DMS153 (cell line): ENCODE measurements around the gene ZP3.
A peak's percentile ranks its signal among the peaks of the same experiment; 100 is the strongest.
"Not testable (repeated sequence)": the region's sequence is repeated elsewhere in the genome, so short reads cannot be mapped to it uniquely, and the experiment has no call there.

Source experiments
- DNase-seq: peaks from one replicate; lab custom pipeline; 2025; lab: John Stamatoyannopoulos, UW

ZP3 gene

DNA sequence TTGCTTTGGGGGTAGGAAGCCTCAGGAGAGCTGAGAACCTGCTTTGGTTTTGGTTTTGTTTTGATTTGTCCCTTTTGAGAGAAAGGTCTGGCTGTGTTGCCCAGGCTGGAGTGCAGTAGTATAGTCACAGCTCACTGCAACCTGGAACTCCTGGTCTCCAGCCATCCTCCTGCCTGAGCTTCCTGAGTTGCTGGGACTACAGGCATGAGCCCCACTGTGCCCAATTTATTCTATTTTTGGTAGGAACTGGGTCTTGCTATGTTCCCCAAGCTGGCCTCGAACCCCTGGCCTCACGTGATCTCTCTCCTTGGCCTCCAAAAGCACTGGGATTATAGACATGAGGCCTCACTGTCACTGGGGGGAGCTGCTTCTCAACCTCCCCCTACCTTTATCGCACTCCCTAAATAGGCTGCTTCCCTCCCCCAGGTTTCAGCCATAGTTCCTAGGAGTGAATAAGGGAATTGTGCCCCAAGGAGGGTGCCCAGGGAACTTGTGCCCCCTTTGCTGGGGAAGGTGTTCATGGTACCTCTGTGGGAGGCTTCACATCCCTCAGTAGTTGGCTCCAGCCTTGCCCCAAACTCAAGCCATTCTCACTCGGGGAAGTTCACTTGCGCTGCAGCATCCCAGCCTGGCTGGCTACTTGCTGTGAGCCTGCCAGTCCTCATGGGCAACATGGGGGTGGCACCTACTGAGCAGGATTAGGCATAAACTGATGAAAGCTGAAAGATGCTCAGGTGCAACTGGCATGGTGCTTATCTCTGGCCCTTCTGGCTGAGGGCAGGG lies 18.1 kb downstream of the ZP3 start:
- not testable (repeated sequence) for DNase-seq

DNA sequence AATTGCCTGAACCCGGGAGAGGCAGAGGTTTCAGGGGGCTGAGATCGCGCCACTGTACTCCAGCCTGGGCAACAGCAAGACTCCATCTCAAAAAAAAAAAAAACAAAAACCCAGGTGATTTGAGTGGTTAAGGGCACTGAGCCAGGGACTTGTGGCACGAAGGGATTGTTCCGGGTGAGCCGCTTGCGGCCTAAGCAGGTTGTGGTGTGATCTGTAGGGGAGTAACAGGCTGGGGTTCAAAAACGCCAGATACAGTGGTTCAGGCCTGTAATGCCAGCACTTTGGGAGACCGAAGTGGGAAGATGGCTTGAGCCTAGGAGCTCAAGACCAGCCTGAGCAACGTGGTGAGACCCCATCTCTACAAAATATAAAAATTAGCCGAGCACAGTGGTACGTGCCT lies 19.1 kb downstream of the ZP3 start:
- DNase-seq: peak; percentile 20

DNA sequence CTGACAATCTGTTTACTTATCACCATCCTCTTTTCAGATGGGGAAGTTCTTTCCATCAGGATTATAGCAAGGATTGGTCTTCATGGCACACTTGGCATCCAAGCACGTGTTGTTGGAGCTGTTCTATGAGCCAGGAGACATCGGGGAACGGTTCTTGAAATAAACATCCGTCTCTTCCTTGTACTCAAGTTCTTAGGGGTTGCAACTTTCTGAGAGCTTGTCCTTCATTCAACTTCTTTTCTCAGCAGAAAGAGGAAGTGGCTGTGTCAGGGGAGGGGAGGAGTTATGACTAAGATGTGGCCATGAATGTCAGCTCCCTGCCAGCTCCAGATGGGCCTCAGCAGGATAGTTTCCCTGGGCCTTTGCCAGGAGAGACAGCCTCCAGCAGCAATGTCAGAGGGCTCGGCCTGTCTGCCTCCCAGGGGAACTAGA lies 20.8 kb downstream of the ZP3 start:
- not testable (repeated sequence) for DNase-seq

DNA sequence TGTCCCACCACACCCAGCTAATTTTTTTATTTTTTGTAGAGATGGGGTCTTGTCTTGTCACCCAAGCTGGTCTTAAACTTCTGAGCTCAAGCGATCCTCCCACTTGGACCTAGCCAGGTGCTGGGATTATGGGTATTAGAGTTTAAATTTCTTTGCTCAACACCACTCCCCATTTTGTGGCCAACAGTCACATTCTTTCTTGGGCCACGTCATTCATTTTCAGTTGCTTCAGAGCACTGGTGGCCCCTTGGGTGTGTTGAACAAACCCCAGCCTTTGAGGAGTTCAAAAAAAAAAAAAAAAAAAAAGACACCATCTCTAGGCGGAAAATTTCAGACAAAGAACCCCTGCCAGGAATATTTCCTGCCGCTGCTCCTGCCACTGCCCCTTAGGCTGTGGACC lies 32.3 kb downstream of the ZP3 start:
- not testable (repeated sequence) for DNase-seq

DNA sequence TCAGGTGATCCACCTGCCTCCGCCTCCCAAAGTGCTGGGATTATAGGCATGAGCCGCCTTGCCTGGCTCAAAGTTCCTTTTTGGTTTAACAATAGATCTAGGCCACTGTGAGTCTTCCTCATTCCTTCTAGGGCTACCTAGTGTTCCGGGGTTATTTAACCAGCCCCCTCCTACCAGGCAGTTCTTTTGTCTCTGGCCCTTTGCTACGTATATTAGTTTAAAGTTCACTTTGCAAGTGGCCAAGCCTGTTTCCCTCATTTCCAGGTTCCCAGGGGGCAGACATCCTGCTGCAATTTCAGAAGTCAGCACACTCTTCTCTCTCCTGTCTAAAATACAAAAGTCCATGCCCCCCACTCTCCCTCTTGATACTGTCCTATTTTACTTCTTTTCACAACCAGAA lies 33.8 kb downstream of the ZP3 start:
- DNase-seq: not testable (repeated sequence)

DNA sequence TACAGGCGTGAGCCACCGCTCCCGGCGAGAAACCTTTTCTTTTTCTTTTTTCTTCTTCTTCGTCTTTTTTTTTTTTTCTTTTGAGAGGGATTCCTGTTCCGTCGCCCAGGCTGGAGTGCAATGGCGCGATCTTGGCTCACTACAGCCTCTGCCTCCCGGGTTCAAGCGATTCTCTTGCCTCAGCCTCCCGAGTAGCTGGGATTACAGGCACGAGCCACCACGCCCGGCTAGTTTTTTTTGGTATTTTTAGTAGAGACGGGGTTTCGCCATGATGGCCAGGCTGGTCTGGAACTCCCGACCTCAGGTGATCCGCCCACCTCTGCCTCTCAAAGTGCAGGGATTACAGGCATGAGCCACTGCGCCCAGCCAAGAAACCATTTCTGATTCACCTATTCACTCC lies 36.0 kb downstream of the ZP3 start:
- not testable (repeated sequence) for DNase-seq

DNA sequence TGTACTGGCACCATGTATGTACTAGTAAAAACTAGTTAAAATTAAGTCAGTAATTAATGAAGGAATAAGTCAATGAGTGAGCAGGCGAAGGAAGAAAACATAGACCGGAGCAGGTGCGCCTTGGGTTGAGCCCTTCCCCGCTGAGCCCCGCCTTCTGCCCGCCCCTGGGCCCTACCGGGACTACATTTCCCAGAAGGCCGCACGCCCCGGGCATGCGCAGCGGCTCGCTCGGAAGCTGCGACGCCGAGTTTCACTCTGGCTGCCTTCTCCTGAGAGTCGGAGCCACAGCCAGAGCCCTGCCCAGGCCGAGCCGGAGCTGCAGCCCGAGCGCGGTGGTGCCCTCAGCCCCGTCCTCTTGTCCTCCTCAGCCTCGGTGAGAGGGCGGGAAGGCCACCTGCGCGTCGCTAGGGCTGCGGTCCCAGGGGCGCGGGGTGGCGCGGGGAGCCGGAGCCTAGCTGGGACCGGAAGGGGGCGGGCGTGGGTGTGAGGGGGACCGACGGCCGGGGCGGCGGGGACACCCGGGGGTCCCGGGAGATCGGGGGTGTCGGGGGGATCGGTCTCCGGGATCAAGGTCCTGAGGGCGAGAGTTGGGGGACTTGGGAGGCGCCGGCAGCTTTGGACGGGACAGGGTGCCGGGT lies 36.8 kb downstream of the ZP3 start, which contains the start of gene DTX2:
DTX2 (plus strand) TSS at position 246 of the 638 bp plus-strand sequence. CDS start 18,801 bp downstream, outside the sequence.
- not testable (repeated sequence) for DNase-seq

DNA sequence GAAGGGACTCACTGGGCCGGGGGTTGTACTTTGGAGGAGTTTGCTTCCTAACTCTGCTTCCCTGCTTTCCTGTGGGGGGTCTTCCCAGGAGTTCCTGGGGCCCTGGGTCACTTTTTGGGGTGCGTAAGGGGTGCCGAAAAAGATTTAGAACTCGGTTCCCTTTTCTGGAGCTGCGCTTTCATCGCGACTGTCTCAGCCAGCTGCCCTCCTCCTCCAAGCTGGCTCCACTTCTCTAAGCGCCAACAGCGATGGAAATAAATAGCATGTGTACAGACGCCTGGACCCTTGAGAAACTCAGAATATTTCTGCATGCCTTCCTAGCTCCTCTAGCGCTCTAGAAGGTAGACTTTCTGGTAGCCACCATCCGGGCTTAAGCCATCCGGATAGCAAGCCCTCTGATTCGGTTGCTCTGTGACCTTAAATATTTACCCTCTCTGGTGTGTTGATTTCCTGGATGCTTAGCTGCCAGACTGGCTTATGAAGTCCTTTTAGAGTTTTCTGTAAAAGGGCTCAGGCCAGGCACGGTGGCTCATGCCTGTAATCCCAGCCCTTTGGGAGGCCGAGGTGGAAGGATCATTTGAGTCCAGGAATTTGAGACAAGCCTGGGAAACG lies 37.6 kb downstream of the ZP3 start:
- DNase-seq: not testable (repeated sequence)

DNA sequence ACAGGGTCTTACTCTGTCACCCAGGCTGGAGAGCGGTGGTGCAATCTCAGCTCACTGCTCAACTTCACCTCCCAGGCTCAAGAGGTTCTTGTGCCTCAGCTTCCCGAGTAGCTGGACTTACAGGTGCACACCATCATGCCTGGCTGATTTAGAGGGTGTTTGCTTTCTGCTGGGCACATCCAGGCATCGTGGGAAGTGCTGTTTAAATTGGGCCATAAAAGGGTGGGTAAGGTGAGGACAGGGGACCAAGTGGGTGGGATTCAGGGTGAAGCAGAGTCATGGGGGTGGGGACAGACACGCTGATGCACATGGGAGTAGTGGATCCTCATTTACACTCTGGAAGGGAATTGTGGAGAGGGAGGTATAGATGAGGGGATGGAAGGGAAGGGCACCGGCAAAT lies 40.2 kb downstream of the ZP3 start:
- not testable (repeated sequence) for DNase-seq

DNA sequence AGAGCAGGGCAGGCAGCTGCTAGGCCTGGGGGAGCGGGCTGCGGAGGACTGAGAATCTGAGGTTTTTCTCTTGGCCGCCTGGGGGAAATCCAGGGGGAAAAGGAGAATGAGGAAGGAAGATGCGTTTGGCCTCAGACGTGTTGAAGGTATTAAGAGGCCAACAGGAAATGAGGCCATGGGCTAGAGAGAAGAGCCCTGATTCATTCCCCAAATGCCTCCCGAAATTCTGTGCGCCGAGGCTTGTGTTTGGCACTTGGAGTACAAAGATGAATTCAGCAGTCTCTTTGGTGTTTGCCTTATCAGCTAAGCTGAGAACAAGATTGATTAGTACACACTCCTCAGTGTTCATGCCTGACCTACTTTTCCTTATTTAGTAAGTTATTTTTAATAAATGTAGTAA lies 41.2 kb downstream of the ZP3 start:
- not testable (repeated sequence) for DNase-seq

DNA sequence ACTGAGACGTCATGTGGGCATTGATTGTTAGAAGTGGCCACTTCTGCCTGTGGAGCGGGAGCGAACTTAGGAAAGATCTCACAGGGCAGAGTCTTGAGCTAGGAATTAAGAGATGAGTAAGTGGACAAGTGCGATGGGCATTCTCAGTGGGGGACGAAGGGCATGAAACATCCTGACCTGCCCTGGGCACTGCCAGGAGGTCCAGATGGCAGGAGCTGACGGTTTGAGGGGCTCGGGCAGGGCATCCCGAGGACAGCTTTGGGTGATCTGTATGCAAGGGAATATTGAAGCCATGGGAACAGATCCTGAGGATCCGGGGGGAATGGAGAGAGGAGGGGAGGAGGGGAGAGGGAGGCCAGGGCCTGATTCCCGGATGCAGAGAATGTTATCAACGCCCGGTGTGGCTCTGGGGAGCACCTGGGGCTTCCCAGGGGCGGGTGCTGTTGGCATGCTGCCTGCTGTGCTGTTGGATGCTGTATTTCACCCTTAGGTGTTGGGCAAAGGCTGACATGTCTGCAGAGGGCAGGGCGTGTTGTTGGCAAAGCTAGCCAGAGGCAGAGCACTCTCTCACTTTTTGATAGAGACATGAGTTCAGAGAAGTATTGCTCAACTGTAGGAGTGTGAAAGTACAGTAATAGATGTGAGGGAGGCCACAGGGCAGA lies 43.1 kb downstream of the ZP3 start:
- not testable (repeated sequence) for DNase-seq

DNA sequence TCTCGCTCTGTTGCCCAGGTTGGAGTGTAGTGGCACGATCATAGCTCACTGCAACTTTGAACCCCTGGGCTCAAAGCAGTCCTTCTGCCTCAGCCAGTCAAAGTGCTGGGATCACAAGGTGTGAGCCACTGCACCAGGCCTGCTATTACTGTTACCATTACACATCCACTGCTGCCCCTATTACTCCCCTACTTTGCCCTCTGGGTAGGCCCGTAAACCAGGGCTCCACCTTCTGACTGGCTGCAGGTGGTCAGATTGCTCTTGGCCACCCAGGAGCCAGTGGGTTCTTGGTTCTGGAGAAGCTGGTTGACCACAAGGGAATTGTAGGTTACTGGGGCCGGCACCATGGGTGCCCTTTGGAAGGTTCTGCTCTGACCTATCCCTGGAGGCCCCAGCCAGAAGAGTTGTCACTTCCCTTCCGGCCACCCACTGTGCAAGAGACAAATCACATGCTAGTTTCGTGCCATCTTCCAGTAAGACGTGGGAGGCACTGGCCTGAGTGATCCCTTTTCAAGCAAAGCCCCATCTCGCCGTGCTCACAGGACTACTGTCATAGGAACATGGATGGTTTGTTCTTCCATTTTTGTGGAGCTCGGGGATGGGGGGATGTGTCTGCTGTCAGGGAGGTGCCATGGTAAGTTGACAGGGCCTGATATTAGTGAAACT lies 46.9 kb downstream of the ZP3 start:
- DNase-seq: not testable (repeated sequence)

DNA sequence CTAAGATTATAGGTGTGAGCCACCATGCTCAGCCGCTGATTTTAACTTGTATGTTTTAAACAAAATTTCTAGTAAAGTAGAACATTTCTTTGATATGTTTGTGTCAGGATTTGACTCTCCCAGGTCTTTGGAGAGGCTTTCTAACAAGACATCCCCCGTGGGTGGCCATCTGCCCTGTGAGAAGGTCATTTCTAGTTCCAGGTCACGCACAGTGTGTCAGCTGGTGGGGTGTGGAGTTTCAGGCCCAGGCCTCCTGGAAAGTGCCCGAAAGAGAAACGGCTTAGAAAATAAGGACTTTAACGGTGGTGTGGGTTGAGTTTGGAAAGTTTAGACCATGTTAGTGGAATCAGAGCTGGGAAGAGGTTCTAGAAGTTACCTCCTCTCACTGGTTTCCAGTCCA lies 48.3 kb downstream of the ZP3 start:
- DNase-seq: not testable (repeated sequence)

DNA sequence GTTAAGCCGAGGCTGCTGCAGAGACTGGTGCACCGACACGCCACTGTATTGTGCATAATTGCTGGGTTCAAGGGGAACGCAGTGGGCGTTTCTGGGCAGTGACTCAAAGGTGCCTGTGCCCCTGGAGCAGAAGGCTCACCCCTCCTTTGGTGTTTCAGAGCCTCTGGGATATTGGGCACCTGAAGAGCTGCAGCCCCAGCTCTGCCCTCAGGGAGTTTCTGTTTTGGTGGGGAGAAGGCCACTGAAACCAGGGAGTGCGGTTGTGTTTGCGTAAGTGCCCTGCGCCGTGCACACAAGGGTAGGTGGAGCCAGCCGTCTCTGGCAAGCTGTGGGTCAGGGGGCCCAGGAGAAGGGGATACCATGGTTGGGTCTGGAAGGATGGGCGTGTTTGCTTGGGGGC lies 51.5 kb downstream of the ZP3 start:
- not testable (repeated sequence) for DNase-seq

DNA sequence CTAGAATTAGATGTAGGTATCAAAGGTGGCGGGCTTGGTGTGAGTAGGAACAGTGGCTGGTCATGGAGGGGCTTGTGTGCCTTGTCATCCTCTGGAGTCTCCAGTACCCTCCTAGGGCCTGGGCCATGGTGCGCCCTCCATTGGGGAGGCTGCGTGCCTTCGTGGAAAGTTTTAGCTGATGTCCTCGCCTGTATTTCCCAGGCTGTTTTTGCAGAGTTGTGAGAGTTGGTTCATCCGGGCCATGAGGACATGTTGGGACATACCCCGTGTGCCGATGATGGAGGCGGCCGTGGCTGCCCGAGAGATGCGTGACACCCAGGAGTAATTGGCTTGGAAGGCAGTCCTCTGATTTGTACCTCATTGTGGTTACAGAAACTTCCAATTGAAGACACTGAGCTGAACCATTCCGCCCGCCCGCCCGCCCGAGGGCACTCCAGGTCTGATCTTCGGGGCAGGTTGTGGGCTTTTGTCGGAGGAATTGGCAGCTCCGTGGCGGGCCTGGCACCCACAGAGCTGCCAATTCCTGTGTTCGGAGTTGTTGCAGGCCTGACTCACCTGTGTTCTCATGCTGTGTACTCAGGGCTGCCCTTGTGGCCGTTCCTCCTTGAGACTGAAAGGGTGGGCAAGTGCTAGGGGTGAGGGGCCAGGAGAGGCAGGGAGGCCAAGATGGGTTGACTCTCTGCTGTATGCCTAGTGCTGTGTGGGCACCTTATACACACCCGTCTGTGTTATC lies 52.2 kb downstream of the ZP3 start:
- DNase-seq: not testable (repeated sequence)

DNA sequence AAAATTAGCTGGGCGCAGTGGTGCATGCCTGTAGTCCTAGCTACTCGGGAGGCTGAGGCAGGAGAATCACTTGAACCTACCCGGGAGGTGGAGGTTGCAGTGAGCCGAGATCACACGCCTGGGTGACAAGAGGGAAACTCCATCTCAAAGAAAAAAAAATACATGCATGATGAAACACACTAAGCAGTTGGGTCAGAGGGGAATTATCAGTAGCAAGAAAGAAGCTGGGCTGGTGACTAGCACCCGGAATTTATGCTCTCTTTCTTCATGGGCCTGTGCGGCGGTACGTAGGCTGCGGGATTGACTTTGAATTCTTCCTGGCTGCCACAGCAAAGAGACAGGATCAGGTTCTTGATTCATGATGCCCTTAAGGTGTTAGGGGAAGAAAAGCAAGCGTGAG lies 54.9 kb downstream of the ZP3 start:
- DNase-seq: not testable (repeated sequence)

DNA sequence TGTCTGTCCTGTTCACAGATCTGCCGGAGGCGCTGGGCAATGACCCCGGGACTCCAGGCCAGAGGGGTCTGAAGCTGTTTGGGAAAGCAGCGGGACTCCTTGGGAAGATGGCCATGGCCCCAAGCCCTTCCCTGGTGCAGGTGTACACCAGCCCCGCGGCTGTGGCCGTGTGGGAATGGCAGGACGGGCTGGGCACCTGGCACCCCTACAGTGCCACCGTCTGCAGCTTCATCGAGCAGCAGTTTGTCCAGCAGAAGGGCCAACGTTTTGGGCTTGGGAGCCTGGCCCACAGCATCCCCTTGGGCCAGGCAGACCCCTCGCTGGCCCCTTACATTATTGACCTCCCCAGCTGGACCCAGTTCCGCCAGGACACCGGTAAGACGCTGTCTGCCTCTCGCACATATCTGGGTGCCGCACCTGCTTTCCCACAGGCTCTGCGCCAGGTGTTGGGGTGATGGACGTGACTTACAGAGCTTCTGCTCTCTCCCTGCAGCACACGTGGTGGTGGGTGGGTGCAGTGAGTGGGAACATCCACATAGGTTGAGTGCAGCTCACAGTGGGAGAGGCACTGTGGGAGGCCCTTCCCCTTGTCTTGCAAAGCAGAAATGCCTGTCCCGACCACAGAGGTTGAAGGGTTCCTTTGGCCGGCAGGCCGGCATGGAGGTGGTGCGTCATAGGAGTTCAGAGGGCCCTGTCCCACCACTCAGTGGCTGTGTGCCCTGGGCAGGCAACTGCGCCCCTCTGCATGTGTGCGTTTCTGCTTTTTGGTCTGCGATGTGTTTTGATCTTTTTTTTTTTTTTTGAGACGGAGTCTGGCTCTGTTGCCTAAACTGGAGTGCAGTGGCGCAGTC lies 55.9 kb downstream of the ZP3 start:
- not testable (repeated sequence) for DNase-seq

DNA sequence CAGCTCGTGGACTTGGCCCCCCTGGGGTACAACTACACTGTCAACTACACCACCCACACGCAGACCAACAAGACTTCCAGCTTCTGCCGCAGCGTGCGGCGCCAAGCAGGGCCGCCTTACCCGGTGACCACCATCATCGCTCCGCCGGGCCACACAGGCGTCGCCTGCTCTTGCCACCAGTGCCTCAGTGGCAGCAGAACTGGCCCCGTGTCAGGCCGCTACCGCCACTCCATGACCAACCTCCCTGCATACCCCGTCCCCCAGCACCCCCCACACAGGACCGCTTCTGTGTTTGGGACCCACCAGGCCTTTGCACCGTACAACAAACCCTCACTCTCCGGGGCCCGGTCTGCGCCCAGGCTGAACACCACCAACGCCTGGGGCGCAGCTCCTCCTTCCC lies 57.9 kb downstream of the ZP3 start:
- not testable (repeated sequence) for DNase-seq

DNA sequence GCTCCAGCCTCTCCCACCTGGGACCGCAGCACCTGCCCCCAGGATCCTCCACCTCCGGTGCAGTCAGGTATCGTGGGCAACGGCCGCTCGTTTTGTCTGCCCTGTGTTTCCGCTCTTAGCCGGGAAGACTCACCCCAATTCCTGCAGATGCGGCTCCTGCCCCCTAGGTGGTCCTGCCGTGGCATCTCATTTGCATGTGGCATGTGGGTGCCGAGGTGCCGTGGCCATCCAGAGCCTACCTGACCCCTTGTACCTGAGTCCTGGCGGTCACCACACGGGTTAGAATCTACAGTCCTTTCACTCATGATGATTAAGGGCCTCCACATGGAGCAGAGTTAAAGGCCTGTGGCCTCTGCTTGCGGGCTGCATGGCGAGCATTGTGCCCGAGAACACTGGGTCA lies 58.3 kb downstream of the ZP3 start:
- not testable (repeated sequence) for DNase-seq

DNA sequence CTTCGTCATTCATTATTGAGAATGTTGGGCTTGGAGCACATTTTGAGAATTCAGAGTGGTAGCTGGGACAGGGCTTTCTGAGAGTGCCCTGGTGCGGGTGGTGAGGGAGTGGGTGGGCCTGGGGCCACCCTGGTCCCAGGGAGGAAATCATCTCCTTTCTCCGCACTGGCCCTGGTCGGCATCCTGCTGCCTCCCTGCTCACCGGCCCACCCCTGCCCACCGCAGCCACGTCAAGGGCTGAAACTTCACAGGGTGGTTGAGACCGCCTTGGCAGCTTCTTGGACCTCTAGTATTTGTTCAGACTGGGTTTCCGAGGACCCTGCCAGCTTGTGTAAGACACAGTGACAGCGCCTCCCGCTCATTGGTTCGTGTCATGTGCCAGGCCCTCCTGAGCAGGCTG lies 59.7 kb downstream of the ZP3 start:
- not testable (repeated sequence) for DNase-seq
